WTC11 (cell line): Measurements from ENCODE around the gene PDZK1IP1. TPM values are rescaled to one million over a fixed set of nuclear protein-coding genes. Genes with fewer than 3 reads are reported as not detected.
"Not testable (repeated sequence)": the region's sequence is repeated elsewhere in the genome, so short reads cannot be mapped to it uniquely, and the experiment has no call there.

Source experiments
- ATAC-seq: fragments of 200-7000 bp; cut with Tn5 transposase; 2 replicates; pipeline ENCODE4 v1.10.0; 2021; ENCODE audit warnings: mild to moderate bottlenecking, moderate library complexity
- CTCF ChIA-PET: fragments of 300-600 bp; sonication (Branson Sonifier 250); formaldehyde crosslinking; loops from one replicate; lab custom pipeline; 2021; ENCODE audit warnings: antibody characterized with exemption; lab: Charles Lee
- POLR2A ChIA-PET: fragments of 350-600 bp; sonication (Branson Sonifier 250); formaldehyde crosslinking; loops from one replicate; lab custom pipeline; 2021; ENCODE audit warnings: antibody characterized with exemption; lab: Charles Lee
- DNase-seq: peaks from one replicate; pipeline ENCODE4 v3.0.0; 2021; ENCODE audit warnings: low spot score
- H3K27ac Mint-ChIP-seq: 2 replicates; pipeline ENCODE4 v1.8.0; 2021; ENCODE audit warnings: mixed read lengths
- H3K27me3 Mint-ChIP-seq: 2 replicates; pipeline ENCODE4 v1.8.0; 2021; ENCODE audit warnings: low read depth, mild to moderate bottlenecking, moderate library complexity, mixed read lengths
- H3K36me3 Mint-ChIP-seq: 2 replicates; pipeline ENCODE4 v1.8.0; 2021; ENCODE audit warnings: mixed read lengths
- H3K4me1 Mint-ChIP-seq: 2 replicates; pipeline ENCODE4 v1.8.0; 2022; ENCODE audit warnings: mixed read lengths
- H3K4me3 Mint-ChIP-seq: 2 replicates; pipeline ENCODE4 v1.8.0; 2021; ENCODE audit warnings: mild to moderate bottlenecking, moderate library complexity, mixed read lengths
- H3K9me3 Mint-ChIP-seq: 2 replicates; pipeline ENCODE4 v1.8.0; 2021; ENCODE audit warnings: mixed read lengths
- ATF1 ChIP-seq: sonication (generic); formaldehyde crosslinking; IDR thresholded peaks from 2 replicates; pipeline ENCODE4 v1.8.1; 2023; ENCODE audit warnings: mild to moderate bottlenecking, moderate library complexity, missing genetic modification reagents
- ATF2 ChIP-seq: sonication (generic); formaldehyde crosslinking; IDR thresholded peaks from 2 replicates; pipeline ENCODE4 v1.8.1; 2022; ENCODE audit warnings: low read depth, missing genetic modification reagents, borderline replicate concordance
- CDX4 ChIP-seq: fragments of 250-450 bp; sonication (Bioruptor Pico); IDR thresholded peaks from 2 replicates; pipeline ENCODE4 v1.9.0; 2021; ENCODE audit warnings: moderate library complexity, mild to moderate bottlenecking, inconsistent platforms, borderline replicate concordance
- FOXJ3 ChIP-seq: sonication (generic); formaldehyde crosslinking; IDR thresholded peaks from 2 replicates; pipeline ENCODE4 v1.9.0; 2021; ENCODE audit warnings: missing genetic modification reagents, mild to moderate bottlenecking, borderline replicate concordance
- GABPB1 ChIP-seq: sonication (generic); formaldehyde crosslinking; IDR thresholded peaks from 2 replicates; pipeline ENCODE4 v1.8.1; 2023; ENCODE audit warnings: mild to moderate bottlenecking, missing genetic modification reagents
- JUN ChIP-seq: sonication (generic); formaldehyde crosslinking; IDR thresholded peaks from 2 replicates; pipeline ENCODE4 v1.8.0; 2023; ENCODE audit warnings: mild to moderate bottlenecking, missing genetic modification reagents
- MLX ChIP-seq: sonication (generic); formaldehyde crosslinking; IDR thresholded peaks from 2 replicates; pipeline ENCODE4 v1.8.1; 2023; ENCODE audit warnings: mild to moderate bottlenecking, missing genetic modification reagents, moderate library complexity
- PRDM15 ChIP-seq: sonication (generic); formaldehyde crosslinking; IDR thresholded peaks from 2 replicates; pipeline ENCODE4 v1.8.0; 2022; ENCODE audit warnings: missing genetic modification reagents
- SMAD3 ChIP-seq: sonication (generic); formaldehyde crosslinking; IDR thresholded peaks from 2 replicates; pipeline ENCODE4 v1.8.0; 2022; ENCODE audit warnings: missing genetic modification reagents, mild to moderate bottlenecking, borderline replicate concordance
- SOX15 ChIP-seq: fragments of 250-450 bp; sonication (Bioruptor Pico); IDR thresholded peaks from 2 replicates; pipeline ENCODE4 v1.9.0; 2021; ENCODE audit warnings: mild to moderate bottlenecking
- TCF7 ChIP-seq: sonication (generic); formaldehyde crosslinking; IDR thresholded peaks from 2 replicates; pipeline ENCODE4 v1.8.0; 2022; ENCODE audit warnings: mild to moderate bottlenecking, low read depth, missing genetic modification reagents, moderate library complexity
- TEAD4 ChIP-seq: sonication (generic); formaldehyde crosslinking; IDR thresholded peaks from 2 replicates; pipeline ENCODE4 v1.8.0; 2022; ENCODE audit warnings: mild to moderate bottlenecking, missing genetic modification reagents
- ZNF219 ChIP-seq: sonication (generic); formaldehyde crosslinking; IDR thresholded peaks from 2 replicates; pipeline ENCODE4 v1.8.0; 2023; ENCODE audit warnings: missing genetic modification reagents, mild to moderate bottlenecking, borderline replicate concordance
- ZNF263 ChIP-seq: sonication (generic); formaldehyde crosslinking; IDR thresholded peaks from 2 replicates; pipeline ENCODE4 v1.8.1; 2022; ENCODE audit warnings: low read depth, mild to moderate bottlenecking, moderate library complexity, missing genetic modification reagents
- ZSCAN18 ChIP-seq: fragments of 250-450 bp; sonication (Bioruptor Pico); IDR thresholded peaks from 2 replicates; pipeline ENCODE4 v2.1.2; 2022; ENCODE audit warnings: mild to moderate bottlenecking, moderate library complexity
- total RNA-seq: library from RNA; stranded (reverse); gene quantifications from 3 replicates; pipeline ENCODE4 v1.2.3, GENCODE V29; 2021

PDZK1IP1 gene
- total RNA-seq, 1 experiment from 2014 or later, result not detected

GRCh38 chr1:47198214-47198613, 8.4 kb upstream of the PDZK1IP1 start (continued):
- no peak for TF ChIP-seq SMAD3
- no peak for TF ChIP-seq ATF1 (CRISPR knock-in tag)
- no peak for TF ChIP-seq ZNF263
- no peak for TF ChIP-seq ZSCAN18
- no peak for TF ChIP-seq SOX15 (CRISPR knock-in tag)
- no peak for TF ChIP-seq TCF7 (CRISPR knock-in tag)
- no peak for TF ChIP-seq FOXJ3

- no peaks in the 10 kb centered on the region for H3K36me3 Mint-ChIP-seq
- TF ChIP-seq GABPB1 (CRISPR knock-in tag) (no peak), CDX4 (CRISPR knock-in tag) (no peak), JUN (CRISPR knock-in tag) (no peak), ATF2 (no peak), TEAD4 (CRISPR knock-in tag) (no peak), MLX (CRISPR knock-in tag) (no peak), ZNF263 (no peak), PRDM15 (CRISPR knock-in tag) (no peak), ZNF219 (CRISPR knock-in tag) (no peak)
- H3K4me1 Mint-ChIP-seq, result peaks cover 25% of the 10 kb centered on the region
- POLR2A ChIA-PET, result no interaction called here
- peak; percentile 47 for DNase-seq
- H3K27ac Mint-ChIP-seq, result no peak overlapping the region
- CTCF ChIA-PET, result interaction anchor here (0.6 to 3.2 kb wide), 6 partner anchors 17 to 142 kb away, joined by 3 to 15 read pairs (median 3); no protein-coding TSS in a partner anchor
- H3K4me3 Mint-ChIP-seq, result no peak overlapping the region
- no peaks in the 10 kb centered on the region for H3K9me3 Mint-ChIP-seq
- peak; percentile 22 for ATAC-seq
- H3K27me3 Mint-ChIP-seq, result peaks cover 63% of the 10 kb centered on the region
Measured at GRCh38 chr1:47196622-47197021, 6.8 kb upstream of the PDZK1IP1 start.

GRCh38 chr1:47195981-47196380, 6.1 kb upstream of the PDZK1IP1 start:
- Mint-ChIP-seq H3K27me3 (peaks cover 57% of the 10 kb centered on the region), H3K4me1 (peaks cover 29% of the 10 kb centered on the region)
- H3K27ac Mint-ChIP-seq, H3K4me3 Mint-ChIP-seq, H3K9me3 Mint-ChIP-seq, ATAC-seq, H3K36me3 Mint-ChIP-seq, DNase-seq, POLR2A ChIA-PET: not testable (repeated sequence)
- CTCF ChIA-PET, result interaction anchor here (1.1 to 3.2 kb wide), 4 partner anchors 17 to 143 kb away, joined by 3 to 15 read pairs (median 6); no protein-coding TSS in a partner anchor
